ENCODE data around the gene U2AF2. TPM values are rescaled to one million over a fixed set of nuclear protein-coding genes. Genes with fewer than 3 reads are reported as not detected.

Gene U2AF2
- total RNA-seq, 4 donors from 2014 or later: 132 to 292 (median 159) TPM

DNA sequence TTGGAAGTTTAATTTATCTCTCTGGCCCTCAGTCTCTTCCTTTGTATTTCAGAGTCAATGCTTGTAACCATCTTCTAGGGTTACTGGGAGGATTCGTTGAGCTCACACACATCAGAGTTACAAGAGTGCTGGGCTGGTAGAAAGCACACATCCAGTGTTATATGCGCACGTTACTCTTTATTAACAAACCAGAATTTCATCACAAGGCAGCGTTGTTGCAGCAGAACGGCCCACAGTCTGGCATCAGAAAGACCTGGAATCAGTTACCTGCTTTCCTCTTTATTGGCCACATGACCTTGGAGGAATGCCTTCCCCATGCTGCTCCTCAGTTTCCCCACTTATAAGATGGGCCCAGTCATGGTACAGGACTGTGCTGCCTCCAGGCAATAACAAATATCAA, 45.5 kb upstream of the U2AF2 start:
- Histone ChIP-seq H3K4me1 (peaks cover 0 to 24% (median 8%) of the 10 kb centered on the region in 4 donors), H3K27me3 (no peaks in the 10 kb centered on the region), H3K36me3 (peaks cover 0 to 27% (median 0%) of the 10 kb centered on the region in 3 donors), H3K27ac (no peak overlapping the region), H3K9me3 (no peaks in the 10 kb centered on the region), H3K4me3 (no peak overlapping the region)
- TF ChIP-seq POLR2A (IDR thresholded peaks at IDR 0.05): no peak
- TF ChIP-seq, protein P1, sequence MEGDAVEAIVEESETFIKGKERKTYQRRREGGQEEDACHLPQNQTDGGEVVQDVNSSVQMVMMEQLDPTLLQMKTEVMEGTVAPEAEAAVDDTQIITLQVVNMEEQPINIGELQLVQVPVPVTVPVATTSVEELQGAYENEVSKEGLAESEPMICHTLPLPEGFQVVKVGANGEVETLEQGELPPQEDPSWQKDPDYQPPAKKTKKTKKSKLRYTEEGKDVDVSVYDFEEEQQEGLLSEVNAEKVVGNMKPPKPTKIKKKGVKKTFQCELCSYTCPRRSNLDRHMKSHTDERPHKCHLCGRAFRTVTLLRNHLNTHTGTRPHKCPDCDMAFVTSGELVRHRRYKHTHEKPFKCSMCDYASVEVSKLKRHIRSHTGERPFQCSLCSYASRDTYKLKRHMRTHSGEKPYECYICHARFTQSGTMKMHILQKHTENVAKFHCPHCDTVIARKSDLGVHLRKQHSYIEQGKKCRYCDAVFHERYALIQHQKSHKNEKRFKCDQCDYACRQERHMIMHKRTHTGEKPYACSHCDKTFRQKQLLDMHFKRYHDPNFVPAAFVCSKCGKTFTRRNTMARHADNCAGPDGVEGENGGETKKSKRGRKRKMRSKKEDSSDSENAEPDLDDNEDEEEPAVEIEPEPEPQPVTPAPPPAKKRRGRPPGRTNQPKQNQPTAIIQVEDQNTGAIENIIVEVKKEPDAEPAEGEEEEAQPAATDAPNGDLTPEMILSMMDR (IDR thresholded peaks at IDR 0.05): no peak
- DNase-seq: no peak

DNA sequence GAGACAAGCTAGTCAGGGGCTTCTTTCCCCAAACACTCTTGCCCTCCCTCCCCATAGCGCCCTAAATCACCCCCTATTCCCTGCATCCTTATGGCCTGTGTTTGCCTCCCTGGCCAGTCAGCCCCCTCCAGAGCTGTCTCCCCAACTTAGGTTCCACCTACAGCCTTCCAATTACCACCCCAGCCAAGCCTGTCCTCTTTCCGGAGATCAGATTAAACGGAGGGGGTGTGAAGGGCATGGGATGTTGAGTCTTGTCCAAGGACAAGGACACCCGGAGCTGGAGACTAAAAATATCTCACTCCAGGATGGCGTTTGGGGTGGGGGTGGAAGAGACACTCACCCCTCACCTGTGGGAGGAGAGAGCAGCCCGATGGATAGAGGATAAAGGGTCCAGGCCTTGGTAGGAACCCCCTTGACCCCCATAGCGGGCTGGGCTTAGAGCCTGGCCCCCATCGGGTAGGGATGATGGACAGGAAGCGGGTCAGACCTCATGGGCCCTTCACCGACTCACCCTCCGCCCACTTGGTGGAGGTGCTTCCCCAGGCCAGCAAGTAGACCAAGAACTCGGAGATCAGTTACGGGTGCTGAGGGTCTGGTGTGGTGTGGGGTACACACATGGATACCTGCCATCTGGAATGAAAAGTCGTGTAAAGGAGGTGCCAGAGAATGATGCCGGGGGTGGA, 43.4 kb upstream of the U2AF2 start:
- Histone ChIP-seq H3K36me3 (peaks cover 0 to 47% (median 0%) of the 10 kb centered on the region in 3 donors), H3K4me1 (peaks cover 0 to 12% (median 3%) of the 10 kb centered on the region in 4 donors), H3K4me3 (no peak overlapping the region), H3K9me3 (no peaks in the 10 kb centered on the region), H3K27me3 (no peaks in the 10 kb centered on the region), H3K27ac (no peak overlapping the region)
- TF ChIP-seq, protein P1 (IDR thresholded peaks at IDR 0.05): no peak
- no peak for TF ChIP-seq POLR2A (IDR thresholded peaks at IDR 0.05)
- DNase-seq: no peak

DNA sequence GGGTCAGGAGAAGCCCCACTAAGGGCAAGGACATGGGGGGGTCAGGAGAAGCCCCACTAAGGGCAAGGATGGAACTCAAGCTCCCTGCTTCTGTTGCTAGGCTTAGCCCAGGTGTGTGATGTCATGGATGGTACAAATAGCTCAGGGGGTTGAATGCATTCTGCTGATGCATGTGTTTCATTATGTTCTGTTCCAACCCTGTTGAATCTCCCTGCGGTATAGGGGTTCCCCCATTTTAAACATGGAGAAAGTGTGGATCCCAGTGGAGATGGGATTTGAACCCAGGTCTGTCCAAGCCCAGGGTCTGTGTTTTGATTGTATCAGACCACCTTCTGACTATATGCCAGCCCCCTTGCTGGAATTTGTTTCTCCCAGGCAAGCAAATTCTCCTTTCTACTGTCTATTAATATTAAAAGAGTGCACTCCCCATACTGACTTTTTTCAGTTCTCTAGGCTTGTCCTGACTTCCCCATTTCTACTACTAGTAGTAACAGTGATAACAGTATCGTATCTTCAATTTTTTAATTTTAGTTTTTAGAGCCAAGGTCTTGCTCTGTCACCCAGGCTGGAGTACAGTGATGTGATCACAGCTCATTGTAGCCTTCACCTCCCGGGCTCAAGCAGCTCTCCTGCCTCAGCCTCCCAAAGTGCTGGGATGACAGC, 42.7 kb upstream of the U2AF2 start:
- H3K27me3 ChIP-seq: no peaks in the 10 kb centered on the region
- DNase-seq: no peak
- H3K27ac ChIP-seq: no peak overlapping the region
- no peak overlapping the region for H3K4me3 ChIP-seq
- TF ChIP-seq POLR2A (IDR thresholded peaks at IDR 0.05): no peak
- TF ChIP-seq, protein P1 (IDR thresholded peaks at IDR 0.05): no peak
- H3K36me3 ChIP-seq: peaks cover 0 to 54% (median 0%) of the 10 kb centered on the region in 3 donors
- peaks cover 0 to 7% (median 0%) of the 10 kb centered on the region in 4 donors for H3K4me1 ChIP-seq
- no peaks in the 10 kb centered on the region for H3K9me3 ChIP-seq

DNA sequence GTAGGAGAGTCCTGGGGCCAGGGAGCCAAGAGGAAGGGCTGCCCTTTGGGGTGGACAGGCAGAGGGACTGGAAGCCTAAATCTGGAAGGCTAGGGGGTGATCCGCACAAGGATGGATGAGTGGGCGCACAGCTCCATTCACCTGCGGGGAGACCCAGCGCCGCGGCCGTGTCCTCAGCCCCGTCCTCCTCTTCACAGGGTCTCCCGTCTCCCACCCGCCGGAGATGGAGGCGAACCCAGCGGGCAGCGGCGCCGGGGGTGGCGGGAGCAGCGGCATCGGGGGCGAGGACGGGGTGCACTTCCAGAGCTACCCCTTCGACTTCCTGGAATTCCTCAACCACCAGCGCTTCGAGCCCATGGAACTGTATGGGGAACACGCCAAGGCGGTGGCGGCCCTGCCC, 41.4 kb upstream of the U2AF2 start:
- Histone ChIP-seq H3K27me3 (no peaks in the 10 kb centered on the region), H3K36me3 (peaks cover 0 to 56% (median 0%) of the 10 kb centered on the region in 3 donors), H3K27ac (no peak overlapping the region), H3K4me1 (peaks cover 0 to 7% (median 0%) of the 10 kb centered on the region in 4 donors), H3K9me3 (no peaks in the 10 kb centered on the region), H3K4me3 (no peak overlapping the region)
- DNase-seq: no peak
- no peak for TF ChIP-seq POLR2A (IDR thresholded peaks at IDR 0.05)
- TF ChIP-seq, protein P1 (IDR thresholded peaks at IDR 0.05): no peak

DNA sequence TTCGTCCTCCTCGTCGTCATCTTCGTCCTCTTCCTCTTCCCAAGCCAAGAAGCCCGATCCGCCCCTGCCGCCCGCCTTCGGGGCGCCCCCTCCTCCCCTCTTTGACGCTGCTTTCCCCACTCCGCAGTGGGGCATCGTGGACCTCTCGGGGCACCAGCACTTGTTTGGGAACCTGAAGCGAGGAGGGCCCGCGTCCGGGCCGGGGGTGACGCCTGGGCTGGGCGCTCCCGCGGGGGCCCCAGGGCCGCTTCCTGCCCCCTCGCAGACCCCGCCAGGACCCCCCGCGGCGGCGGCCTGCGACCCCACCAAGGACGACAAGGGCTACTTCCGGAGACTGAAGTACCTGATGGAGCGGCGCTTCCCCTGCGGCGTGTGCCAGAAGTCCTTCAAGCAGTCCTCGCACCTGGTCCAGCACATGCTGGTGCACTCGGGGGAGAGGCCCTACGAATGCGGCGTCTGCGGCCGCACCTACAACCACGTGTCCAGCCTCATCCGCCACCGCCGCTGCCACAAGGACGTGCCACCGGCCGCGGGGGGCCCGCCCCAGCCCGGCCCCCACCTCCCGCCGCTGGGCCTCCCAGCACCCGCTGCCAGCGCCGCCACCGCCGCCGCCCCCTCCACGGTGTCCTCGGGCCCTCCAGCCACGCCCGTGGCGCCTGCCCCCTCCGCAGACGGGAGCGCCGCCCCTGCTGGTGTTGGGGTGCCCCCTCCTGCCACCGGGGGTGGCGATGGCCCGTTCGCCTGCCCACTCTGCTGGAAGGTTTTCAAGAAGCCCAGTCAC, 40.7 kb upstream of the U2AF2 start:
- no peak overlapping the region for H3K27ac ChIP-seq
- no peaks in the 10 kb centered on the region for H3K9me3 ChIP-seq
- DNase-seq: no peak
- H3K4me1 ChIP-seq: peaks cover 0 to 7% (median 0%) of the 10 kb centered on the region in 4 donors
- H3K27me3 ChIP-seq: no peaks in the 10 kb centered on the region
- H3K4me3 ChIP-seq: no peak overlapping the region
- TF ChIP-seq, protein P1 (IDR thresholded peaks at IDR 0.05): no peak
- TF ChIP-seq POLR2A (IDR thresholded peaks at IDR 0.05): no peak
- H3K36me3 ChIP-seq: peaks cover 0 to 53% (median 0%) of the 10 kb centered on the region in 3 donors

Data from Peyer's patch (tissue), 4 donors.